ENCODE measurements around the gene DDX56. TPM values are rescaled to one million over a fixed set of nuclear protein-coding genes. Genes with fewer than 3 reads are reported as not detected.
"Not testable (repeated sequence)": the region's sequence is repeated elsewhere in the genome, so short reads cannot be mapped to it uniquely, and the experiment has no call there.

The DDX56 gene
- polyA plus RNA-seq, 1 experiment = 45.9 TPM

GRCh38 chr7:44559485-44559884 is 14.2 kb downstream of the DDX56 start:
- H3K27ac ChIP-seq (ENCODE audit: low read depth, low read length) = no peak overlapping the region
- TF ChIP-seq CTCF (IDR thresholded peaks at IDR 0.05; ENCODE audit: low read depth, low read length) = no peak
- H3K9me3 ChIP-seq (ENCODE audit: control insufficient read depth, insufficient read depth, low read length) = no peaks in the 10 kb centered on the region
- ChIA-PET CTCF (interaction anchor here (0.5 kb wide), 1 partner anchor 71 kb away, joined by 4 read pairs; no protein-coding TSS in a partner anchor), POLR2A (no interaction called here)
- no peak overlapping the region for H3K4me3 ChIP-seq (ENCODE audit: low read depth, low read length)
- DNase-seq (ENCODE audit: low read depth, low spot score) = no peak
- peaks cover 3% of the 10 kb centered on the region for H3K27me3 ChIP-seq (ENCODE audit: control insufficient read depth, insufficient read depth, low read length)

- no peak overlapping the region for H3K4me3 ChIP-seq (ENCODE audit: low read depth, low read length)
- H3K27ac ChIP-seq (ENCODE audit: low read depth, low read length) = no peak overlapping the region
- no peak for TF ChIP-seq CTCF (IDR thresholded peaks at IDR 0.05; ENCODE audit: low read depth, low read length)
- peaks cover 4% of the 10 kb centered on the region for H3K27me3 ChIP-seq (ENCODE audit: control insufficient read depth, insufficient read depth, low read length)
- POLR2A ChIA-PET = no interaction called here
- CTCF ChIA-PET = no interaction called here
- H3K9me3 ChIP-seq (ENCODE audit: control insufficient read depth, insufficient read depth, low read length) = no peaks in the 10 kb centered on the region
- DNase-seq (ENCODE audit: low read depth, low spot score) = no peak
These were observed 16.2 kb downstream of the DDX56 start for GRCh38 chr7:44557485-44557884.

- POLR2A ChIA-PET = no interaction called here
- no peak for DNase-seq (ENCODE audit: low read depth, low spot score)
- CTCF ChIA-PET = no interaction called here
These were observed 18.4 kb downstream of the DDX56 start for GRCh38 chr7:44555350-44555749.

GRCh38 chr7:44552473-44553005 is 21.2 kb downstream of the DDX56 start:
- DNase-seq (ENCODE audit: low read depth, low spot score); H3K4me3 ChIP-seq (ENCODE audit: low read depth, low read length); H3K27ac ChIP-seq (ENCODE audit: low read depth, low read length); POLR2A ChIA-PET; H3K9me3 ChIP-seq (ENCODE audit: control insufficient read depth, insufficient read depth, low read length): not testable (repeated sequence)
- CTCF ChIA-PET = interaction anchor here (1.6 kb wide), 1 partner anchor 13 kb away, joined by 6 read pairs; no protein-coding TSS in a partner anchor
- H3K27me3 ChIP-seq (ENCODE audit: control insufficient read depth, insufficient read depth, low read length) = peaks cover 18% of the 10 kb centered on the region

More at GRCh38 chr7:44555350-44555749, 18.4 kb downstream of the DDX56 start:
- no peak overlapping the region for H3K27ac ChIP-seq (ENCODE audit: low read depth, low read length)
- peaks cover 3% of the 10 kb centered on the region; the same call in 1 of the 2 replicates for H3K9me3 ChIP-seq (ENCODE audit: control insufficient read depth, insufficient read depth, low read length)
- no peak overlapping the region for H3K4me3 ChIP-seq (ENCODE audit: low read depth, low read length)
- TF ChIP-seq CTCF (IDR thresholded peaks at IDR 0.05; ENCODE audit: low read depth, low read length) = no peak
- H3K27me3 ChIP-seq (ENCODE audit: control insufficient read depth, insufficient read depth, low read length) = peaks cover 9% of the 10 kb centered on the region

GRCh38 chr7:44549457-44549856 is 24.3 kb downstream of the DDX56 start:
- no peak for TF ChIP-seq CTCF (IDR thresholded peaks at IDR 0.05; ENCODE audit: low read depth, low read length)
- Histone ChIP-seq H3K27ac (ENCODE audit: low read depth, low read length) (no peak overlapping the region), H3K27me3 (ENCODE audit: control insufficient read depth, insufficient read depth, low read length) (peaks cover 21% of the 10 kb centered on the region), H3K9me3 (ENCODE audit: control insufficient read depth, insufficient read depth, low read length) (peaks cover 3% of the 10 kb centered on the region; the same call in 1 of the 2 replicates), H3K4me3 (ENCODE audit: low read depth, low read length) (no peak overlapping the region)
- ChIA-PET POLR2A (no interaction called here), CTCF (interaction anchor here (1.9 to 3.0 kb wide), 2 partner anchors 15 to 16 kb away, joined by 7 to 14 read pairs; no protein-coding TSS in a partner anchor)
- DNase-seq (ENCODE audit: low read depth, low spot score) = no peak

All from AG04450 (cell line).